ENCODE results near the gene LHX4.

- TF ChIP-seq, protein P1, sequence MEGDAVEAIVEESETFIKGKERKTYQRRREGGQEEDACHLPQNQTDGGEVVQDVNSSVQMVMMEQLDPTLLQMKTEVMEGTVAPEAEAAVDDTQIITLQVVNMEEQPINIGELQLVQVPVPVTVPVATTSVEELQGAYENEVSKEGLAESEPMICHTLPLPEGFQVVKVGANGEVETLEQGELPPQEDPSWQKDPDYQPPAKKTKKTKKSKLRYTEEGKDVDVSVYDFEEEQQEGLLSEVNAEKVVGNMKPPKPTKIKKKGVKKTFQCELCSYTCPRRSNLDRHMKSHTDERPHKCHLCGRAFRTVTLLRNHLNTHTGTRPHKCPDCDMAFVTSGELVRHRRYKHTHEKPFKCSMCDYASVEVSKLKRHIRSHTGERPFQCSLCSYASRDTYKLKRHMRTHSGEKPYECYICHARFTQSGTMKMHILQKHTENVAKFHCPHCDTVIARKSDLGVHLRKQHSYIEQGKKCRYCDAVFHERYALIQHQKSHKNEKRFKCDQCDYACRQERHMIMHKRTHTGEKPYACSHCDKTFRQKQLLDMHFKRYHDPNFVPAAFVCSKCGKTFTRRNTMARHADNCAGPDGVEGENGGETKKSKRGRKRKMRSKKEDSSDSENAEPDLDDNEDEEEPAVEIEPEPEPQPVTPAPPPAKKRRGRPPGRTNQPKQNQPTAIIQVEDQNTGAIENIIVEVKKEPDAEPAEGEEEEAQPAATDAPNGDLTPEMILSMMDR (conservative IDR thresholded peaks at IDR 0.05): no peak
- no peak for TF ChIP-seq ZFX (IDR thresholded peaks at IDR 0.05)
Measured at GRCh38 chr1:180185971-180186645, 44.0 kb upstream of the LHX4 start.

Measured in C4-2B (cell line).